Panc1 (cell line): ENCODE results near the gene SSNA1. TPM values are rescaled to one million over a fixed set of nuclear protein-coding genes. Genes with fewer than 3 reads are reported as not detected.

Experiments
- ATAC-seq: fragments of 200-7000 bp; cut with Tn5 transposase; 2 replicates; pipeline ENCODE4 v1.9.1; 2020; ENCODE audit warnings: mild to moderate bottlenecking, moderate library complexity
- BruUV-seq: library from RNA; stranded (reverse); fragments of 400-500 nt; replicated peaks from 2 replicates; lab custom pipeline; 2021; lab: Mats Ljungman, UMichigan
- CTCF ChIA-PET: fragments of 300-600 bp; sonication (Branson Sonifier 250); formaldehyde crosslinking; loops from one replicate; lab custom pipeline; 2022; ENCODE audit warnings: antibody characterized with exemption; lab: Charles Lee
- POLR2A ChIA-PET: fragments of 300-600 bp; sonication (Branson Sonifier 250); formaldehyde crosslinking; loops from one replicate; lab custom pipeline; 2022; ENCODE audit warnings: antibody characterized with exemption; lab: Charles Lee
- DNase-seq: peaks from one replicate; pipeline ENCODE4 v3.0.0-alpha.2; 2010; ENCODE audit warnings: low read depth, low spot score
- H3K27ac ChIP-seq: 2 replicates; pipeline ENCODE4 v1.5.1; 2011; ENCODE audit warnings: mild to moderate bottlenecking, low read length, inconsistent platforms
- H3K27me3 ChIP-seq: fragments of 200-500 bp; sonication (Bioruptor generic); 2 replicates; pipeline ENCODE4 v1.6.0; 2014; ENCODE audit warnings: low read length, inconsistent platforms; ENCODE audit not compliant: control insufficient read depth, insufficient read depth
- H3K36me3 ChIP-seq: fragments of 200-500 bp; sonication (Bioruptor generic); 2 replicates; pipeline ENCODE4 v1.5.1; 2014; ENCODE audit warnings: inconsistent platforms, mild to moderate bottlenecking, low read length, moderate library complexity; ENCODE audit not compliant: control insufficient read depth, insufficient read depth
- H3K4me1 ChIP-seq: 2 replicates; pipeline ENCODE4 v1.5.1; 2011; ENCODE audit warnings: inconsistent platforms, mild to moderate bottlenecking, low read length, moderate library complexity; ENCODE audit not compliant: control insufficient read depth, insufficient read depth
- H3K4me3 ChIP-seq, 2 experiments: 2 replicates each; pipeline ENCODE4 v1.5.1; 2011 to 2012; ENCODE audit warnings: low read depth in 2 of 2, low read length in 2 of 2, mild to moderate bottlenecking in 2 of 2, inconsistent platforms in 1 of 2, moderate library complexity in 1 of 2
- H3K9me3 ChIP-seq: fragments of 200-500 bp; sonication (Bioruptor generic); 2 replicates; pipeline ENCODE4 v1.5.1; 2014; ENCODE audit warnings: low read depth, mild to moderate bottlenecking, inconsistent platforms, low read length, moderate library complexity; ENCODE audit not compliant: control insufficient read depth, insufficient read depth
- POLR2AphosphoS5 ChIP-seq: IDR thresholded peaks from 2 replicates; pipeline ENCODE4 v1.6.1; 2012; ENCODE audit warnings: mild to moderate bottlenecking, low read depth, low read length, moderate library complexity
- SIN3A ChIP-seq: IDR thresholded peaks from 2 replicates; pipeline ENCODE4 v1.6.1; 2012; ENCODE audit warnings: low read depth, mild to moderate bottlenecking, low read length, moderate library complexity, borderline replicate concordance; ENCODE audit not compliant: insufficient read depth
- TCF7L2 ChIP-seq: IDR thresholded peaks from 2 replicates; pipeline ENCODE4 v1.6.1; 2011; ENCODE audit warnings: mild to moderate bottlenecking, low read depth, low read length, inconsistent platforms
- in situ Hi-C: cut with HindIII; loops from 2 replicates; pipeline ENCODE4 v1.10.0; 2016; ENCODE audit warnings: low sequenced_read_pairs, low pct_unique_long_range_greater_than_20kb
- intact Hi-C: fragments of 100-400 bp; cut with micrococcal nuclease; formaldehyde crosslinking; loops from one replicate; pipeline ENCODE4 v1.10.0; 2022; ENCODE audit not compliant: unreplicated experiment
- total RNA-seq: library from RNA; stranded (reverse); gene quantifications from one replicate; pipeline ENCODE4 v1.2.1, GENCODE V29; 2021; ENCODE audit not compliant: unreplicated experiment
- TF ChIP-seq, protein P1 (sequence below), 2 experiments: IDR thresholded peaks; 2 replicates each; pipeline ENCODE4 v1.6.1; 2011 to 2012; ENCODE audit warnings: low read depth in 2 of 2, control low read depth in 1 of 2, low read length in 1 of 2, mild to moderate bottlenecking in 1 of 2, moderate library complexity in 1 of 2; ENCODE audit not compliant: insufficient read depth in 1 of 2
- TF ChIP-seq, protein P2 (sequence below): fragments of 450-650 bp; IDR thresholded peaks from 2 replicates; pipeline ENCODE4 v1.5.1; 2017; ENCODE audit warnings: mild to moderate bottlenecking

SSNA1 gene
- total RNA-seq, 1 experiment from 2014 or later = 86.9 TPM

DNA sequence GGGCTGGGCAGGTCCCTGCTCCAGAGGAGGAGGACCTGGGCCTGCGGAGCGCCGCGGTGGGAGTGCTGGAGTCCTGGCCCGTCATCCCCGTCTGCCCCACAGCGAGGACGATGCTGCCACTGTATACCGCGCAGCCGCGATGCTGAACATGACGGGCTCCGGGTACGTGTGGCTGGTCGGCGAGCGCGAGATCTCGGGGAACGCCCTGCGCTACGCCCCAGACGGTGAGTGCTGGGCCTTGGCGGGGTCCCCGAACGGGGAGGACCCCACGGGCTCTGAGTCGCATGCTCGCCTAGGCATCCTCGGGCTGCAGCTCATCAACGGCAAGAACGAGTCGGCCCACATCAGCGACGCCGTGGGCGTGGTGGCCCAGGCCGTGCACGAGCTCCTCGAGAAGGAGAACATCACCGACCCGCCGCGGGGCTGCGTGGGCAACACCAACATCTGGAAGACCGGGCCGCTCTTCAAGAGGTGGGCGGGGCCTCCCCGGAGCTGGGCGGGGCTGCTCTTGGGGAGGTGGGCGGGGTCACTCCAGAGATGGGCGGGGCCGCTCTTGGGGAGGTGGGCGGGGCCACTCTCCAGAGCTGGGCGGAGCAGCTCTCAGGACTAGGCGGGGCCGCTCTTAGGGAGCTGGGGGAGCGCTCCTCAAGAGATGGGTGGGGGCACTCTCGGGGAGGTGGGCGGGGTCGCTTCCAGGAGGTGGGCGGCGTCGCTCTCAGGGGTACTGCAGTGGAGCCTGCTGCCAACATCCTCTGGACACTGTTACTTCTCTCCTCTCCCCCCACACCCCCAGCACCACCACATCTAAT, 31.7 kb upstream of the SSNA1 start:
- DNase-seq (no peak), ATAC-seq (peak; percentile 74)
- H3K9me3 ChIP-seq = no peaks in the 10 kb centered on the region
- TF ChIP-seq, protein P1, sequence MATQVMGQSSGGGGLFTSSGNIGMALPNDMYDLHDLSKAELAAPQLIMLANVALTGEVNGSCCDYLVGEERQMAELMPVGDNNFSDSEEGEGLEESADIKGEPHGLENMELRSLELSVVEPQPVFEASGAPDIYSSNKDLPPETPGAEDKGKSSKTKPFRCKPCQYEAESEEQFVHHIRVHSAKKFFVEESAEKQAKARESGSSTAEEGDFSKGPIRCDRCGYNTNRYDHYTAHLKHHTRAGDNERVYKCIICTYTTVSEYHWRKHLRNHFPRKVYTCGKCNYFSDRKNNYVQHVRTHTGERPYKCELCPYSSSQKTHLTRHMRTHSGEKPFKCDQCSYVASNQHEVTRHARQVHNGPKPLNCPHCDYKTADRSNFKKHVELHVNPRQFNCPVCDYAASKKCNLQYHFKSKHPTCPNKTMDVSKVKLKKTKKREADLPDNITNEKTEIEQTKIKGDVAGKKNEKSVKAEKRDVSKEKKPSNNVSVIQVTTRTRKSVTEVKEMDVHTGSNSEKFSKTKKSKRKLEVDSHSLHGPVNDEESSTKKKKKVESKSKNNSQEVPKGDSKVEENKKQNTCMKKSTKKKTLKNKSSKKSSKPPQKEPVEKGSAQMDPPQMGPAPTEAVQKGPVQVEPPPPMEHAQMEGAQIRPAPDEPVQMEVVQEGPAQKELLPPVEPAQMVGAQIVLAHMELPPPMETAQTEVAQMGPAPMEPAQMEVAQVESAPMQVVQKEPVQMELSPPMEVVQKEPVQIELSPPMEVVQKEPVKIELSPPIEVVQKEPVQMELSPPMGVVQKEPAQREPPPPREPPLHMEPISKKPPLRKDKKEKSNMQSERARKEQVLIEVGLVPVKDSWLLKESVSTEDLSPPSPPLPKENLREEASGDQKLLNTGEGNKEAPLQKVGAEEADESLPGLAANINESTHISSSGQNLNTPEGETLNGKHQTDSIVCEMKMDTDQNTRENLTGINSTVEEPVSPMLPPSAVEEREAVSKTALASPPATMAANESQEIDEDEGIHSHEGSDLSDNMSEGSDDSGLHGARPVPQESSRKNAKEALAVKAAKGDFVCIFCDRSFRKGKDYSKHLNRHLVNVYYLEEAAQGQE (IDR thresholded peaks at IDR 0.05; ENCODE audit: insufficient read depth in 1 of 2, low read depth in 2 of 2, low read length in 1 of 2) = no peak
- TF ChIP-seq TCF7L2 (no peak), POLR2AphosphoS5 (no peak), SIN3A (no peak)
- TF ChIP-seq, protein P2, sequence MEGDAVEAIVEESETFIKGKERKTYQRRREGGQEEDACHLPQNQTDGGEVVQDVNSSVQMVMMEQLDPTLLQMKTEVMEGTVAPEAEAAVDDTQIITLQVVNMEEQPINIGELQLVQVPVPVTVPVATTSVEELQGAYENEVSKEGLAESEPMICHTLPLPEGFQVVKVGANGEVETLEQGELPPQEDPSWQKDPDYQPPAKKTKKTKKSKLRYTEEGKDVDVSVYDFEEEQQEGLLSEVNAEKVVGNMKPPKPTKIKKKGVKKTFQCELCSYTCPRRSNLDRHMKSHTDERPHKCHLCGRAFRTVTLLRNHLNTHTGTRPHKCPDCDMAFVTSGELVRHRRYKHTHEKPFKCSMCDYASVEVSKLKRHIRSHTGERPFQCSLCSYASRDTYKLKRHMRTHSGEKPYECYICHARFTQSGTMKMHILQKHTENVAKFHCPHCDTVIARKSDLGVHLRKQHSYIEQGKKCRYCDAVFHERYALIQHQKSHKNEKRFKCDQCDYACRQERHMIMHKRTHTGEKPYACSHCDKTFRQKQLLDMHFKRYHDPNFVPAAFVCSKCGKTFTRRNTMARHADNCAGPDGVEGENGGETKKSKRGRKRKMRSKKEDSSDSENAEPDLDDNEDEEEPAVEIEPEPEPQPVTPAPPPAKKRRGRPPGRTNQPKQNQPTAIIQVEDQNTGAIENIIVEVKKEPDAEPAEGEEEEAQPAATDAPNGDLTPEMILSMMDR = no peak
- no peaks in the 10 kb centered on the region for H3K27me3 ChIP-seq
- ChIA-PET CTCF (no interaction called here), POLR2A (interaction anchor here (0.7 kb wide), 1 partner anchor 97 kb away, joined by 17 read pairs; no protein-coding TSS in a partner anchor)
- no peaks in the 10 kb centered on the region for H3K36me3 ChIP-seq
- H3K4me3 ChIP-seq = peak overlapping the region; percentile 38 to 57
- H3K4me1 ChIP-seq = peaks cover 4% of the 10 kb centered on the region; the same call in 1 of the 2 replicates
- intact Hi-C loops (no loop called here), in situ Hi-C loops (no loop called here)
- H3K27ac ChIP-seq = no peak overlapping the region
- BruUV-seq = no TSS peak

DNA sequence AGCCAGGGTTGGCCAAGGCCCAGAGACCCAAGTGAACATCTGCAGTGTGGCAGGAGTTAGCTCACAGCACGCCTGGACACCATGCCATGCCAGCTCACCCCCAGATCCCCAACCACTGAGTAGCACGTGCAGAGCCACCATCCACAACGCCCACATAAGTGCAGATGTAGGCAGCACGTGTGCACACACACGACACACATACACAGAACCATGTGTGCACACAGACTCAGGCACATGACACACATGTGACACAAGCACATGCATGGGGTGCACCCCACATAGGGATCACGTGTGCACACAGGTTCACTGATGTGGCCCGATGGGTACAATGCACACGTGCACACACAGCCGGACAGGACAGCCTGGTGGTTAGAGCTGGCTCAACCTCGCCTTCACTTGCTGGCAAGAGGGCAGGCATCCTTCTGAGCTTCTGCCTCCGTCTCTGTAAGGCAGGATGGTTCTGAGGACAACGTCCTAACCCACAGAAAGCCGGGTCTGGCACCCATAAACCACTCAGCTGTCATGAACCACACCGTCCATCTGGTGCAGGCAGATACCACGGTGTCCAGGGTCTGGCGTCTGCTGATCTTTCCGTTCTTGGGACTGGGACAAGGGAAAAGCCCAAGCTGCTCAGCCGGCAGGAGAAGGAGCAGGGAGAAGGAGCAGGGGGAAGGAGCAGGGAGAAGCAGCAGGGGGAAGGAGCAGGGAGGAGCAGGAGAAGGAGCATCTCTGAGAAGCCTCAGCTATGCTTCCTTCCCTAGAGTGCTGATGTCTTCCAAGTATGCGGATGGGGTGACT, 30.7 kb upstream of the SSNA1 start:
- Histone ChIP-seq H3K4me3 (no peak overlapping the region), H3K36me3 (no peaks in the 10 kb centered on the region), H3K9me3 (no peaks in the 10 kb centered on the region), H3K27ac (no peak overlapping the region), H3K4me1 (peaks cover 4% of the 10 kb centered on the region; the same call in 1 of the 2 replicates), H3K27me3 (no peaks in the 10 kb centered on the region)
- intact Hi-C loops (no loop called here), in situ Hi-C loops (no loop called here)
- POLR2A ChIA-PET = interaction anchor here (0.7 kb wide), 1 partner anchor 25 kb away, joined by 5 read pairs; no protein-coding TSS in a partner anchor
- no peak for TF ChIP-seq TCF7L2
- TF ChIP-seq, protein P1 (IDR thresholded peaks at IDR 0.05; ENCODE audit: insufficient read depth in 1 of 2, low read depth in 2 of 2, low read length in 1 of 2) = no peak
- no peak for TF ChIP-seq SIN3A
- TF ChIP-seq, protein P2 = no peak
- no peak for TF ChIP-seq POLR2AphosphoS5
- ATAC-seq = no peak
- DNase-seq = no peak
- CTCF ChIA-PET = interaction anchor here (0.7 kb wide), 1 partner anchor 17 kb away, joined by 4 read pairs; no protein-coding TSS in a partner anchor
- BruUV-seq = no TSS peak
